Gastroesophageal sphincter (tissue), 2 donors: ENCODE results near the gene TANC1.

Experiments used
- EP300 ChIP-seq: sonication (generic); formaldehyde crosslinking; IDR thresholded peaks from one replicate; pipeline ENCODE4 v1.6.1; 2017; ENCODE audit warnings: antibody characterized with exemption, mild to moderate bottlenecking
- POLR2A ChIP-seq, 2 donors: fragments of 450-650 bp; IDR thresholded peaks; one replicate each; pipeline ENCODE4 v1.6.1; 2017; ENCODE audit warnings: antibody characterized with exemption in 2 of 2, mild to moderate bottlenecking in 2 of 2, moderate library complexity in 1 of 2
- POLR2AphosphoS5 ChIP-seq: sonication (generic); formaldehyde crosslinking; IDR thresholded peaks from one replicate; pipeline ENCODE4 v1.6.1; 2017; ENCODE audit warnings: antibody characterized with exemption

GRCh38 chr2:158969715-158970240 is 1.3 kb downstream of the TANC1 start:
- TF ChIP-seq EP300 (no peak), POLR2AphosphoS5 (no peak), POLR2A (IDR thresholded peaks at IDR 0.05) (no peak)
